GM19455 (cell line): Measurements from ENCODE around the gene SCGB1C2.

Source experiments
- ATAC-seq: cut with Tn5 transposase; IDR thresholded peaks from one replicate; pipeline ENCODE4 v1.9.1; 2021; ENCODE audit not compliant: unreplicated experiment

Gene SCGB1C2

GRCh38 chr17:170130-170670 is 32.8 kb downstream of the SCGB1C2 start:
- ATAC-seq: no peak

- no peak for ATAC-seq
These were observed 34.5 kb downstream of the SCGB1C2 start for GRCh38 chr17:171871-172270.

DNA sequence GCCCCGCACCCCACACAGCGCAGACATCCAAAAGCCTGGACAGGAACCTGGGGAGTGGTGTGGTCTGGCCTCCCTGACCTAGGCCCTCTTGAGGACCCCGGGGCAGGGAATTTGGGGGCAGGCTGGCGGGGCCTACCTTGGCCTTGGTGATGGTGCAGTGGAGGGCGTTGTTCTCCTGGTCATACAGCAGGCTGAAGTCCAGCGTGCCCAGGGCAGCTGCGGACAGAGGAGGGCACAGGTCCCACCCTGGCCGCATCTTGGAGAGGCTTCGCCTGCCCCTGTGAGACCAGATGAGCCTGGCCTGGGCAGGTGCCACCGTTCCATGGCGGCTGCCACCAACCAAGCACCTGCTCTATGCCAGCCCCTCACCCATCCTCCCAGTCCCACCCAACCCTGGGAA is 35.0 kb downstream of the SCGB1C2 start:
- ATAC-seq: no peak

DNA sequence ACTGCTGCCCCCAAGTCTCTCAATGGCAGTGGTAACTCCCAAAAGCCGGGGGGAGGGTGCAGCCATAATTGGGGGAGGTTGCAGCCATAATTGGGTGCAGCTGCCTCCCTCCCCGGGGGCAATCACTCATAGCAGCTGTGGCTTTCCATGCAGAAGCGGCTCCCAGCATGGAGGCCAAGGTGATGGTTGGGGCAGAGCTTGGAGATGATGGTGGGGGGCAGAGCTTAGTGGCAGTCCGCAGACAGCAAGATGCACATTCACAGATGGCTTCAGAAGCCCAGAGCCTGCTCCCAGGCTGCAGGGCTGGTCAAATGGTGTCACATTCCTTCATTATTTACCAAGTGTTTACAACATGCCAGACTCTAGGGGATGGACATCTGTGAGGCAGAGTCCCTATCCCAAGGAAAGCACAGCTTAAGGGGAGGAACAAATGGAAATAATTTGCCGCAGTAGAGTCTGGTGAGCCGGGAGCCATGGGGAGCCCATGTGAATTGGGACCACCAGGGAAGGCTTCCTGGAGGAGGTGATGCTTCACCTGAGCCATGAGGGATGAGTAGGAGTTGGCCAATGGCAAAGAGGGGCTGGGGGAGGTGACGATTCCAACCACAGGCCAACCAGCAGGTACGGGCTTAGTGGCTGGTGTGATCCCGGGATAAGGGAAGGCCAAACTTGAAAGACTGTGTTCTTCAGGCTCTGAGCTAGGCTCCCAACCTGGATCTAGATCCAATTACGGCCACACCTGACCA is 36.0 kb downstream of the SCGB1C2 start:
- no peak for ATAC-seq

GRCh38 chr17:177155-177554 is 39.8 kb downstream of the SCGB1C2 start:
- ATAC-seq: no peak

DNA sequence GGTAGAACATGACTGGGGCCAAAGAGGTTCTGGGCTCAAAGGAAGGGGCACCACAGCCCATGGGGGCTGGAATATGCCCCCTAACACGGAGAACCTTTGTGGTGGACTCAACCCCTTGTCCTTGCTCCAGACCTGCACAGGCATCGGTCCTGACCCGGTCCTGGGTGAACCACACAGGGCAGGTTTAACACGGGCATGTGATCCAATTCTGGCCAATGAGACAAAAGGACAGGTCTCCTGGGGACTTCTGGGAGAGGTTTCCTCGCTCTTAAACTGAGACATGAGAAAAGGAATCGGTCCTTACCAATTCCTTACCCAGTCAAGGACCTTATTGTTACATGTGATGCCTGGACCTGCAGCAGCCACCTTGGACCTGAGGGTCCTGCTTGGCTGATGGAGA is 40.4 kb downstream of the SCGB1C2 start:
- ATAC-seq: no peak

DNA sequence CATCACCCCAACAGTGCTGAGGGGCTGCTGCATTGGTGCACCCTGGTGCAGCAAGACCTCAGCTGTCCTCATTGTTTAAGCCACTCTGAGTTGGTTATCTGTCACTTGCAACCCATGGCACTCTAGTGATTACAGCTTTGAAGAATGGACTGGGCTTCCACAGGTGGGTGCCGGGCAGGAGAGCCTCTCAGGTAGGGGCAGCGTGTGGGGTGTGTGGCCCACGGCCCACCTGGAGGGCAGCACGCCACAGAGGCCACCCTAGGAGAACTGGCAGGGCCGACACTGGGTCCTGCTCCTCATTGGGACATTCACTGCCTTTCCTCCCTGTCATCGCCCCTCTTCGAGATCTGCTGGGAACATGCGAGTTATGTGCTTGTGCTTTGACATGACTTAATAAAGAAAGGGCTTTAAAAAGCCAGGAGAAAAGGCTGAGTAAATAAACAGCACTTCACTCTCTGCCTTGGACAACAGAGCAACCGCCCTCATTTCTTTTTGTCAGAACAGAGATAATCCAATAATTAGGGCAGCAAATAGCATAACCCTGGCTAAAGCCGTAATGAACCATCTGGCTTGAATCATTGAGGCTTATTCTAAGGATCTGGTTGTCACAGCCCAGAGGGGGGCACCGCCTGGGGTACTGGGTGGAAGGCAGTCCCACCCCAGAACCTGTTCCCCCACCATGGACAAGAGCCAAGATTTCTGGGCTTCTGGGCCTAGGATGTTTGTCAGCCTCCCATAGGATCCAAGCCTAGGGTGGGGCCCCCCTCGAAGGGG is 41.1 kb downstream of the SCGB1C2 start:
- no peak for ATAC-seq

DNA sequence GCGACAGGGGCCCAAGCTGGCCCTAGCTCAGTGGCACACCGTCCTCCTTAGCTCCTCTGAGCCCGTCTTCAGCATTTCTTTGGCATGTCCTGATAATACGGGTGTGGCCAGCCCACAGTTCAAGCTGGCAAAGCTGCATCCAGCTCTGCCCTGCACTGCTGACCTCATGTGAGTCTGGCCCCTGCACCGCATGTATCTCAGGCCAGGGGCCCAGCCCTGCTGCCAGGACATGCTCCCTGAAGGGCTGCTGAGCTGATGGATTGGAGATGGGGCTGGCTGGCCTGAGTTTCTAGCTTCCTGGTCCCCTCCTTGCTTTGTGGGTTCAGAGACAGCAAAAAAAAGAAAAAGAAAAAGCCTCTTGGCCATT is 41.7 kb downstream of the SCGB1C2 start:
- no peak for ATAC-seq

DNA sequence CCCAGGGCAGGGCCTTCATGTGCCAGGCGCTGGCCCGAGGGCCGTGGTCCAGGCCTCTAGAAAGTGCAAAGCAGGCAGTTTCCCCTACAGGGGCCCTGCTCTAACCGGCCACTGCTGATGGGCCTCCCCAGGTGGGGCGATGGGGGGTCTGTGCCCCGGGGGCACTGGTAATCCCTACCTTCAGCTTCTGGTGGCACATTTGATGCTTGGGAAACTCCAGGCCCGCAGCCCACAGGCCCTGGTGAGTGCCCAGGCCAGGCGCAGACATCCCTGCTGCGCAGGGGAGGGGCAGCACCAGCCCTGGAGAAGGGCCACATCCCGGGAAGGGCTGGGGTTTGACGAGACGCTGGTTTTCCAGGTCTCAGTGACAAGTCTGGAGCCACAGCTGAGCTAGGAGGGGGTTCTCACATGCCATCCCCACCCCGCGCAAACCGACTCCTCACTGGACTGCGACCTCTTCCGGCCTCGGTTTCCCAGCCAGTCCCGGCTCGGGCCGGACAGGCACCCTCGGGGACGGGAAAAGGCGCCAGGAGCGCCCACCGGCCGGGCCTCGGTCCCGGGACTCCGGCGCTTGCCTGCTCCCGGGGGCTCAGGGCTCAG is 42.5 kb downstream of the SCGB1C2 start:
- no peak for ATAC-seq

GRCh38 chr17:180381-181244 is 43.2 kb downstream of the SCGB1C2 start:
- no peak for ATAC-seq

DNA sequence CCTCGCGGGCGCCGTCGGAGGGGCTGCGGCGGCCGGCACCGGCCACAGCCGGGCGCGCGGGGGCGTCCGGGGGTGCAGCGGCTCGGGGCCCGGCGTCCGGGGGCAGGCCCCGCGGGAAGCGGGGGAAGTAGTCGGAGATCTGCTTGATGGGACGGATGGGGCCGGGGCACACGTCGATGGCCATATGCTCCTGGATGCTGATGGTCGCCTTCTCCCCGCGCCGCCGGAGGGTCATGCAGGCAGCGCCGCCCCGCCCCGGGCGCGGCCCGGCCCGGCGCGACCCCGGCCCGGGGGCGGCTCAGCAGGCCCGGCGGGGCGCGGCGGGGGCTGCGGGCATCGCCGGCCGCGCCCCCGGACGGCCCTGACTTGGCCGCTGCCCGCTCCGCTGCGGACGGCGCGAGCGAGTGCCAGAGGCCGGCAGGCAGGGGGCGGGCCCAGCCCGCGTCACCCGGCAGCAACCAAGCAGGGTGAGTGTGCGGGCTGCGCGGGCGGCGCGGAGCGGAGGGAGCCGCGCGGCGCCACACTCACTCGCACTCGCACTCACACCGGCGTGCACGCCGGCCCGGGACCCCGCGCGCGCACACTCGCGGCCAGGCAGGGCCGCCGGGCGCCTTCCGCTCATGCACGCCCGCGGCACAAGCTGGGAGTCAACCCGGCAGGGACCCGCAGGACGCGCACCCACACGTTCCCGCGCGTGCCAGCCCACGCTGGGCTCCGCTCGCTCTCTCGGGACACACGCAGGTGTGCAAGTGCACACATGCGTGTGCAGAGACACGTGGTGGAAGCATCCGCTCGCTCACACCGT is 44.1 kb downstream of the SCGB1C2 start, which contains the start of gene DOC2B:
Gene DOC2B, minus strand, starts transcription at position 406 of the 805 bp plus-strand sequence. Its CDS starts 171 bp downstream, at position 235.
- no peak for ATAC-seq

DNA sequence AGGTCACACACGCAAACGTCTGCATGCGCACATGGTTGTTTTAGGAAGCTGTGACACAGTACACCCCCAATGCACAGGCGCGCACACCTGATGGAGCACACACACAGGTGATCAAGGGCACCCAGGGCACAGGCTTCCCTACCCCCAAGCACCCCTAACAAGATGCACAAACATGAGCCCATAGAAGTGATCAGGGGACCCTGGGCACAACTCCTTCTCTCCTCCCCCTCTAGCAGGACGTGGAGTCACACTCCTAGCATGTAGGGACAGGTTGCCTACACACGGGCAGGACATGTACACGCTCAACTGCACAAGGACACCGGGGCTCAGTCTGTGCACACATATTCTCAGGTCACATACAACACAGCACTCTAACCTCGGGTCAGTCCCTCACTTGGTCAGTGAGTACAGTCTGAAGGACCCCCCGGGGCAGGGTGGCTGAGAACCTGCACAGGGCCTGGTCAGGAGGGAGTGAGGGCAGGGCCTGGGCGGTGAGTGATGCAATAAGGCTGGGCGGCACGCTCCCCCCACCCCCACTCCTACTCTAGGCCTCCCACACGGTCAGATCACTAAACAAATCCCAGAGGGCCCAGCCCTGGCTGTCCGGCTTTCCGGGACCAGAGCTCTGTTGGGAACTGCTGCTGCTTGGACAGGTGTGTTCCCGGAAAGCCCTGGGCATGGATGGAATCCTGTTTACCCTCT is 44.8 kb downstream of the SCGB1C2 start:
- no peak for ATAC-seq

DNA sequence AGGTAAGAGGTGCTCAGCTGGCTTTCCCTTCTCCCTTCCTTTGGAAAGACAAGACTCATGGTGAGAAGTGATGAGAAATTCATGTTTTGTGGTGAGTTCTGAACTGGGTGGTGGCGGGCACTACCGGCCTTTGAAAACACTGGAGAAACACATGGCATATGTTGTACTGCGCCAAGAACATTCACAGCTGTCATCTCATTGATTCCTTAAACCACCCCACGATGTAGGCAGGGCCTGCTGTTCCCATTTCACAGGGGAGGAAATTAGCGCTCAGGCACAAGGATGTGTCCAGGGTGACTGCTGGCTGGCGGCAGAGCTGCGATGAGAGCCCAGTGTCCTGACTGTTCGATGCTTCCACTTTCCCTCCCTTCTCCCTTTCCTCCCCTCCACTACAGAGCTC is 45.7 kb downstream of the SCGB1C2 start:
- no peak for ATAC-seq

- ATAC-seq: no peak
These were observed 48.2 kb downstream of the SCGB1C2 start for GRCh38 chr17:185445-186138.

- ATAC-seq: no peak
These were observed 49.8 kb downstream of the SCGB1C2 start for GRCh38 chr17:187130-187529.
